Measurements from ENCODE around the gene DPP6. TPM values are rescaled to one million over a fixed set of nuclear protein-coding genes. Genes with fewer than 3 reads are reported as not detected.

The DPP6 gene
- total and polyA plus RNA-seq, 9 of the 15 experiments (the other 6 are each of a cell fraction or from before 2014, with no cell fraction given): not detected

DNA sequence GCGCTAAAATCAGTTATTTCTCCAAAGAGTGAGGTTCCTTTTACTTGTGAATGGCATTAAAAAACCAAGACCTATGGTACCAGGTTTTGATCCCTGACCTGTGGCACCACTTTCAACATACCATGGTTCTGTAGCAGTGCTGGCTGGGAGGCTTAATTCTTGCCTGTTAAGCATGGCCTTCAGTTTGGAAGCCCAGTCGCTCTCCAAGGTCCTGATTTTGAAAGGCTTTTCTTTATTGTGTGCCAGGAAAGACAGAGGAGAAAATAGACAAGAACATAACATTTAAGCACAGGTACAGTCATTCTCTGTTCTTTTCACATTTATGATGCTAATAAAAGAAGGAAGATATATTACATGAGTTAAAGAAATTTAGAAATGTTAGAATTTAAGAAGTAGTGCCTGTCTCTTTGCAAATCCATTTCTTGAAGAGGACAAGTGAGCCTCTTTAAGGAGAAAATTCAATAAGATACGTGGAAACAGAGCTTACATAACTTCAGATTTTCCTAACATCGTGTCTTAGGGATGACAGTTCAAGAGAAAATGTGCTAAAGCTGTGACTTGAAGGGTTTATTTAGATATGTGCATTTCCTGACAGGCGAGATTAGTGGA lies 357.6 kb downstream of the DPP6 start (continued):
- TF ChIP-seq HMG20A (CRISPR knock-in tag; conservative IDR thresholded peaks at IDR 0.05): no peak
- TF ChIP-seq, protein P1, sequence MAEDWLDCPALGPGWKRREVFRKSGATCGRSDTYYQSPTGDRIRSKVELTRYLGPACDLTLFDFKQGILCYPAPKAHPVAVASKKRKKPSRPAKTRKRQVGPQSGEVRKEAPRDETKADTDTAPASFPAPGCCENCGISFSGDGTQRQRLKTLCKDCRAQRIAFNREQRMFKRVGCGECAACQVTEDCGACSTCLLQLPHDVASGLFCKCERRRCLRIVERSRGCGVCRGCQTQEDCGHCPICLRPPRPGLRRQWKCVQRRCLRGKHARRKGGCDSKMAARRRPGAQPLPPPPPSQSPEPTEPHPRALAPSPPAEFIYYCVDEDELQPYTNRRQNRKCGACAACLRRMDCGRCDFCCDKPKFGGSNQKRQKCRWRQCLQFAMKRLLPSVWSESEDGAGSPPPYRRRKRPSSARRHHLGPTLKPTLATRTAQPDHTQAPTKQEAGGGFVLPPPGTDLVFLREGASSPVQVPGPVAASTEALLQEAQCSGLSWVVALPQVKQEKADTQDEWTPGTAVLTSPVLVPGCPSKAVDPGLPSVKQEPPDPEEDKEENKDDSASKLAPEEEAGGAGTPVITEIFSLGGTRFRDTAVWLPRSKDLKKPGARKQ (CRISPR knock-in tag; IDR thresholded peaks at IDR 0.05): no peak
- no peak for TF ChIP-seq KLF16 (IDR thresholded peaks at IDR 0.05)
- TF ChIP-seq FOXJ2 (tag; IDR thresholded peaks at IDR 0.05): no peak
- no peak for TF ChIP-seq ZNF407 (IDR thresholded peaks at IDR 0.05; ENCODE audit: low read depth)
- no peak for TF ChIP-seq SMARCA5 (IDR thresholded peaks at IDR 0.05)
- peak; percentile 85; the same call in 1 of the 2 replicates for TF ChIP-seq ZNF766 (CRISPR knock-in tag; conservative IDR thresholded peaks at IDR 0.05)
- no peak for TF ChIP-seq HOXB6 (CRISPR knock-in tag; IDR thresholded peaks at IDR 0.05; ENCODE audit: borderline replicate concordance)
- TF ChIP-seq, protein P2, sequence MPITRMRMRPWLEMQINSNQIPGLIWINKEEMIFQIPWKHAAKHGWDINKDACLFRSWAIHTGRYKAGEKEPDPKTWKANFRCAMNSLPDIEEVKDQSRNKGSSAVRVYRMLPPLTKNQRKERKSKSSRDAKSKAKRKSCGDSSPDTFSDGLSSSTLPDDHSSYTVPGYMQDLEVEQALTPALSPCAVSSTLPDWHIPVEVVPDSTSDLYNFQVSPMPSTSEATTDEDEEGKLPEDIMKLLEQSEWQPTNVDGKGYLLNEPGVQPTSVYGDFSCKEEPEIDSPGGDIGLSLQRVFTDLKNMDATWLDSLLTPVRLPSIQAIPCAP (CRISPR knock-in tag; IDR thresholded peaks at IDR 0.05; ENCODE audit: borderline replicate concordance): no peak
- TF ChIP-seq EHMT2 (IDR thresholded peaks at IDR 0.05): peak; percentile 97
- TF ChIP-seq RBFOX2 (IDR thresholded peaks at IDR 0.05; ENCODE audit: low read depth, low read length): no peak
- TF ChIP-seq, protein P3, sequence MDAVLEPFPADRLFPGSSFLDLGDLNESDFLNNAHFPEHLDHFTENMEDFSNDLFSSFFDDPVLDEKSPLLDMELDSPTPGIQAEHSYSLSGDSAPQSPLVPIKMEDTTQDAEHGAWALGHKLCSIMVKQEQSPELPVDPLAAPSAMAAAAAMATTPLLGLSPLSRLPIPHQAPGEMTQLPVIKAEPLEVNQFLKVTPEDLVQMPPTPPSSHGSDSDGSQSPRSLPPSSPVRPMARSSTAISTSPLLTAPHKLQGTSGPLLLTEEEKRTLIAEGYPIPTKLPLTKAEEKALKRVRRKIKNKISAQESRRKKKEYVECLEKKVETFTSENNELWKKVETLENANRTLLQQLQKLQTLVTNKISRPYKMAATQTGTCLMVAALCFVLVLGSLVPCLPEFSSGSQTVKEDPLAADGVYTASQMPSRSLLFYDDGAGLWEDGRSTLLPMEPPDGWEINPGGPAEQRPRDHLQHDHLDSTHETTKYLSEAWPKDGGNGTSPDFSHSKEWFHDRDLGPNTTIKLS (IDR thresholded peaks at IDR 0.05; ENCODE audit: borderline replicate concordance, low read depth): no peak
- TF ChIP-seq ZNF347 (CRISPR knock-in tag; IDR thresholded peaks at IDR 0.05; ENCODE audit: low read depth): no peak
- TF ChIP-seq MCM7 (IDR thresholded peaks at IDR 0.05): no peak
- TF ChIP-seq CREB3 (tag; conservative IDR thresholded peaks at IDR 0.05; ENCODE audit: low read depth): 0 out of 2 replicates have a peak, but pooled peaks have one; percentile 40
- no peak for TF ChIP-seq NFRKB (IDR thresholded peaks at IDR 0.05; ENCODE audit: low read depth)
